Testis (tissue), 3 donors: ENCODE data around the gene SYVN1. TPM values are rescaled to one million over a fixed set of nuclear protein-coding genes. Genes with fewer than 3 reads are reported as not detected.

Source experiments
- DNase-seq: peaks from one replicate; pipeline ENCODE4 v3.0.0-alpha.2; 2019
- H3K27ac ChIP-seq, 2 donors: fragments of 200-600 bp; sonication (generic); one replicate each; pipeline ENCODE4 v1.5.1; 2019
- H3K27me3 ChIP-seq: fragments of 200-600 bp; sonication (generic); one replicate; pipeline ENCODE4 v1.5.1; 2019
- H3K36me3 ChIP-seq: fragments of 200-600 bp; sonication (generic); one replicate; pipeline ENCODE4 v1.5.1; 2017; ENCODE audit warnings: low read depth; ENCODE audit errors: missing control alignments
- H3K4me1 ChIP-seq: fragments of 200-600 bp; sonication (generic); one replicate; pipeline ENCODE4 v1.5.1; 2019
- H3K4me3 ChIP-seq, 2 donors: fragments of 200-600 bp; sonication (generic); one replicate each; pipeline ENCODE4 v1.5.1; 2017 to 2019
- H3K9me3 ChIP-seq: fragments of 200-600 bp; sonication (generic); one replicate; pipeline ENCODE4 v1.5.1; 2017
- POLR2A ChIP-seq: fragments of 450-650 bp; IDR thresholded peaks from one replicate; pipeline ENCODE4 v1.6.1; 2017; ENCODE audit warnings: antibody characterized with exemption, mild to moderate bottlenecking, moderate library complexity
- WGBS, 2 donors: methylation state at CpG; one replicate each; pipeline ENCODE4 v1.1.5; 2018; 5-methylcytosine and 5-hydroxymethylcytosine counted together
- intact Hi-C: fragments of 100-400 bp; cut with DNase I; formaldehyde crosslinking; loops from one replicate; pipeline ENCODE4 v1.15.1; 2023; ENCODE audit warnings: low total_unique reads
- polyA plus RNA-seq: library from polyadenylated mRNA; stranded (reverse); fragments of 350-450 nt; fragmentation: Illumina TruSeq; extraction: RNeasy Lipid Tissue Mini Kit (QIAGEN cat#74804); gene quantifications from one replicate; pipeline ENCODE4 v1.2.3, GENCODE V29; 2014; ENCODE audit warnings: low read depth, low replicate concordance; ENCODE audit not compliant: insufficient read depth
- total RNA-seq, 2 donors: library from RNA; depleted of rRNA; stranded (reverse); fragments of >200 nt; gene quantifications; one replicate each; pipeline ENCODE4 v1.2.3, GENCODE V29; 2016
- TF ChIP-seq, protein P1 (sequence below), 3 experiments: fragments of 450-650 bp in 2 of 3; fragments of 200-600 bp in 1 of 3; sonication (generic) in 1 of 3; IDR thresholded peaks; one replicate each; pipeline ENCODE4 v1.5.1; 2016 to 2019; ENCODE audit warnings: antibody characterized with exemption in 3 of 3, mild to moderate bottlenecking in 2 of 3, moderate library complexity in 1 of 3

The SYVN1 gene
- total and polyA plus RNA-seq, 3 donors from 2014 or later, result 62.0 to 87.2 (median 67.4) TPM

DNA sequence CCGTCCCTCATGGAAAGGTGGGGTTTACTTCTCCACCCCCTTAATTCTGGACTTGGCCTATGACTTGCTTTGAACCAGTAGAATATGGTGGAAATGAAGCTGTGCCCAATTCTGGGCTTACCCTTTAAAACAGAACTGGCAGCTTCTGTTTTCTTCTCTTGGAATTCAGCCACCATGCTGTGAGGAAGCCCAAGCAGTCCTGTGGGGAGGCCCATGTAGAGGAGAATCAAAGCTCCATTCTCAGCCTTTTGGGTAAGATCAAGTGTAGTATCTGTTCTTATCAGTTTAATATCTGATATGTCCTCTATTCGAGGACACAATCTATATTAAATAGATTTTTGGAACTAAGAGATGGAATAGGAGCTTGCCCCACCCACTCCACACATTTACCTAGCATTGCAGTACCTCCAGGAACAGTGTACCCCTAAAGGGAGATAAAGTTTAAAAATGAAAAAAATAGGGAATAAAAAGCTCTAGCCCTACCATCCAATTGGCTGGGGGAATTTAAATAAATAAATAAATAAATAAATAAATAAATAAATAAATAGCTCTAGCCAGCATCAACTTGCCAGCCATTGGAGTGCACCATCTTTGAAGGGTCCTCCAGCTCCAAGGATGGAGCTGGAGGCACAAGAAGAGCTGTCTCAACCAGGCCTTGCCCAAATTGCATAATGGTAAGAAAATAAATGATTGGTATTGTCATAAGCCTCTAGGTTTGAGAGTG is 13.2 kb upstream of the SYVN1 start:
- H3K4me1 ChIP-seq, result peaks cover 12% of the 10 kb centered on the region
- WGBS, 2 donors, result 71 to 84% methylated on average over 2 of the region's 2 CpGs
- H3K27me3 ChIP-seq, result no peaks in the 10 kb centered on the region
- H3K36me3 ChIP-seq, result no peaks in the 10 kb centered on the region
- intact Hi-C loops, result no loop called here
- TF ChIP-seq, protein P1, sequence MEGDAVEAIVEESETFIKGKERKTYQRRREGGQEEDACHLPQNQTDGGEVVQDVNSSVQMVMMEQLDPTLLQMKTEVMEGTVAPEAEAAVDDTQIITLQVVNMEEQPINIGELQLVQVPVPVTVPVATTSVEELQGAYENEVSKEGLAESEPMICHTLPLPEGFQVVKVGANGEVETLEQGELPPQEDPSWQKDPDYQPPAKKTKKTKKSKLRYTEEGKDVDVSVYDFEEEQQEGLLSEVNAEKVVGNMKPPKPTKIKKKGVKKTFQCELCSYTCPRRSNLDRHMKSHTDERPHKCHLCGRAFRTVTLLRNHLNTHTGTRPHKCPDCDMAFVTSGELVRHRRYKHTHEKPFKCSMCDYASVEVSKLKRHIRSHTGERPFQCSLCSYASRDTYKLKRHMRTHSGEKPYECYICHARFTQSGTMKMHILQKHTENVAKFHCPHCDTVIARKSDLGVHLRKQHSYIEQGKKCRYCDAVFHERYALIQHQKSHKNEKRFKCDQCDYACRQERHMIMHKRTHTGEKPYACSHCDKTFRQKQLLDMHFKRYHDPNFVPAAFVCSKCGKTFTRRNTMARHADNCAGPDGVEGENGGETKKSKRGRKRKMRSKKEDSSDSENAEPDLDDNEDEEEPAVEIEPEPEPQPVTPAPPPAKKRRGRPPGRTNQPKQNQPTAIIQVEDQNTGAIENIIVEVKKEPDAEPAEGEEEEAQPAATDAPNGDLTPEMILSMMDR (IDR thresholded peaks at IDR 0.05), result no peak
- no peak for TF ChIP-seq POLR2A
- no peaks in the 10 kb centered on the region for H3K9me3 ChIP-seq
- no peak overlapping the region for H3K4me3 ChIP-seq
- DNase-seq, result no peak
- H3K27ac ChIP-seq, result no peak overlapping the region

DNA sequence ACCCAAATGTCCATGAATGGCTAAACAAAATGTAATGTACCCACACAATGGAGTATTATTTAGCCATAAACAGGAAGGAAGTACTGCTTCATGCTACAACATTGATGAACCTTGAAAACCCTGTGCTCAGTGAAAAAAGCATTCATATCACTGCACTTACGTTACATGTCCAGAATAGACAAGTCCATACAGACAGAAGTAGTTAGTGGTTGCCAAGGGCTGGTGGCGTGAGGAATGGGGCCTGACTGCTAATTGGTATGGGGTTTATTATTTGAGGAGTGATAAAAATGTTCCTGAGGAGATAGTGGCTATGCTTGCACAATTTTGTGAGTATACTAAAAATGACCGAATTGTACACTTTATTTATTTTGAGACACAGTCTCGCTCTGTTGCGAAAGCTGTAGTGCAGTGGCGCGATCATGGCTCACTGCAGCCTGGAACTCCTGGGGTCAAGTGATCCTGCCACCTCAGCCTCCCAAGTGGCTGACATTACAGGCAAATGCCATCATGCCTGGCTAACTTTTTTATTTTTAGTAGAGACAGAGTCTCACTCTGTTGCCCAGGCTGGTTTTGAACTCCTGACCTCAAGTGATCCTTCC is 7.7 kb upstream of the SYVN1 start:
- Histone ChIP-seq H3K27ac (no peak overlapping the region), H3K36me3 (no peaks in the 10 kb centered on the region), H3K9me3 (no peaks in the 10 kb centered on the region), H3K4me1 (peaks cover 6% of the 10 kb centered on the region), H3K4me3 (no peak overlapping the region), H3K27me3 (no peaks in the 10 kb centered on the region)
- WGBS, 2 donors, result 88 to 92% methylated on average over 7 of the region's 7 CpGs
- intact Hi-C loops, result no loop called here
- DNase-seq, result no peak
- no peak for TF ChIP-seq POLR2A
- TF ChIP-seq, protein P1 (IDR thresholded peaks at IDR 0.05), result no peak

DNA sequence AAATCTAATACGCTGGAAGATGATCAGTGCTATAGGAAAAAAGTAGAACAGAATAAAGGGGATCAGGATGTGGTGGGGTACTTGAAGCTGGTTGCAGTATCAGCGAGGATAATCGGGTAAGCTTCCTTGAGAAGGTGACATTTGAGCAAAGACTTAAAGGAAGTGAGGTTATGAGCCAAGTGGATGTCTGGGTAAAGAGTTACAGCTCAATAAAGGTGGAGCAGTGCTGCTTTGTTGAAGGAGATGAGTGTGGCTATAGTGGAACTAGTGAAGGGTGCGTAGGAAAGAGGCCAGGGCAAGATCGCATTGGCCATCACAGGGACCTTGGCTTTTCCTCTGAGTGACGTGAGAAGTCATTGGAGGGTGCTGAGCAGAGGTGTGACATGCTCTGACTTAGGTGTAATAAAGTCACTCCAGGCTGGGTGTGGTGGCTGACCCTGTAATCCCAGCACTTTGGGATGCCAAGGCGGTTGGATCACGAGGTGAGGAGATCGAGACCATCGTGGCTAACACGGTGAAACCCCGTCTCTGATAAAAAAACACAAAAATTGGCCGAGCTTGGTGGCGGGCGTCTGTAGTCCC is 2.3 kb upstream of the SYVN1 start:
- Histone ChIP-seq H3K27me3 (no peaks in the 10 kb centered on the region), H3K4me1 (peaks cover 24% of the 10 kb centered on the region), H3K9me3 (no peaks in the 10 kb centered on the region), H3K36me3 (no peaks in the 10 kb centered on the region), H3K4me3 (no peak overlapping the region), H3K27ac (no peak overlapping the region)
- WGBS, 2 donors, result 61 to 89% methylated on average over 15 of the region's 15 CpGs
- no peak for DNase-seq
- intact Hi-C loops, result no loop called here
- TF ChIP-seq POLR2A, result no peak
- TF ChIP-seq, protein P1 (IDR thresholded peaks at IDR 0.05), result no peak

DNA sequence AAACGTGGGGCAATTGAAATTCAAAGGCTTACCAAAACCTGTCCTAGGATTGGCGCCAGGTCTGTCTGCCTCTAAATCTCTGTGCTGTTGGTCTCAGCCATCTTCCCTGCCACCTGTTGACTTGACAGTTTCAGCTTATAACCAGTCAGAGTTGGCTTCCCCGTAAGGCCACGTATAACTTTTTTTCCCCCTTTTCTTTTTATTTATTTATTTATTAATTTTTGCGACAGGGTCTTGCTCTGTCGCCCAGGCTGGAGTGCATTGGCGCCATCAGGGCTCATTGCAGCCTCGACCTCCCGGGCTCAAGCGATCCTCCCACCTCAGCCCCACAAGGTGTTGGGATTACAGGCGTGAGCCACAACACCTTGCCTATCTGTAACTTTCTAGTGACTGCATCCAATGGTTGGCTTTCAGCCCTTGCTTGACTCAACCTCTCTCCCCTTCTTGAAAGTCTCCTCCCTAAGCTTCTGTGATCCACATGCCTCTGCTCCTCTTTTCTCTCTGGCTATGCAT is 1.4 kb upstream of the SYVN1 start:
- WGBS, 2 donors, result 32 to 37% methylated on average over 11 of the region's 11 CpGs
- DNase-seq, result no peak
- intact Hi-C loops, result no loop called here

More for the DNA sequence above, 1.4 kb upstream of the SYVN1 start:
- Histone ChIP-seq H3K4me1 (peaks cover 24% of the 10 kb centered on the region), H3K9me3 (no peaks in the 10 kb centered on the region), H3K27me3 (no peaks in the 10 kb centered on the region), H3K27ac (peak overlapping the region; percentile 95 to 98), H3K4me3 (peak overlapping the region; percentile 89 to 92), H3K36me3 (no peaks in the 10 kb centered on the region)
- TF ChIP-seq POLR2A, result no peak
- TF ChIP-seq, protein P1 (IDR thresholded peaks at IDR 0.05), result no peak
